ENCODE results near the gene HIBADH. TPM values are rescaled to one million over a fixed set of nuclear protein-coding genes. Genes with fewer than 3 reads are reported as not detected.

HIBADH gene
- total RNA-seq, 4 donors from 2014 or later = 31.3 to 39.6 (median 33.7) TPM

GRCh38 chr7:27688056-27688455 is 25.4 kb upstream of the HIBADH start:
- DNase-seq = no peak
- H3K4me1 ChIP-seq = no peaks in the 10 kb centered on the region
- TF ChIP-seq POLR2A (IDR thresholded peaks at IDR 0.05) (no peak), CTCF (IDR thresholded peaks at IDR 0.05) (no peak)
- no peaks in the 10 kb centered on the region for H3K36me3 ChIP-seq
- no peaks in the 10 kb centered on the region for H3K27me3 ChIP-seq
- no peaks in the 10 kb centered on the region for H3K9me3 ChIP-seq
- no peak overlapping the region for H3K27ac ChIP-seq
- H3K4me3 ChIP-seq = no peak overlapping the region

DNA sequence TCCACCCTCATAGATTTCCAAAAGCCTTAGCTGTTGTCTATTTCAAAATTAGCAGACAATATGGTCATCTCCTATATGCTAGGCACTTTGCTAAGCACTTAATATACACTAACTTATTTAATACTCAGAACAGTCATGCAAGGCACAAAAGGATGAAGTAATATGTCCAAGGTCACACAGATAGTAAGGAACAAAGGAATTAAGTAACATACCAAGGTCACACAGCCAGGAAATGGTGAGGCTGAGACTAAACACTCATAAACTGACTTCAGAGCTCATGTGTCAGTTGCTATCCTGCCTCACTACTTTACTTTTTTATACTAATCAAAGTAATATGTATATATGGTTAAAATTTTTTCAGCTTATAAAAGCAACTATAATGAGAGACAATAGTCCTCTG is 23.6 kb upstream of the HIBADH start:
- no peak for TF ChIP-seq CTCF (IDR thresholded peaks at IDR 0.05)
- TF ChIP-seq POLR2A (IDR thresholded peaks at IDR 0.05) = no peak
- Histone ChIP-seq H3K9me3 (no peaks in the 10 kb centered on the region), H3K27me3 (no peaks in the 10 kb centered on the region), H3K27ac (no peak overlapping the region), H3K4me1 (no peaks in the 10 kb centered on the region), H3K4me3 (no peak overlapping the region), H3K36me3 (no peaks in the 10 kb centered on the region)
- no peak for DNase-seq

DNA sequence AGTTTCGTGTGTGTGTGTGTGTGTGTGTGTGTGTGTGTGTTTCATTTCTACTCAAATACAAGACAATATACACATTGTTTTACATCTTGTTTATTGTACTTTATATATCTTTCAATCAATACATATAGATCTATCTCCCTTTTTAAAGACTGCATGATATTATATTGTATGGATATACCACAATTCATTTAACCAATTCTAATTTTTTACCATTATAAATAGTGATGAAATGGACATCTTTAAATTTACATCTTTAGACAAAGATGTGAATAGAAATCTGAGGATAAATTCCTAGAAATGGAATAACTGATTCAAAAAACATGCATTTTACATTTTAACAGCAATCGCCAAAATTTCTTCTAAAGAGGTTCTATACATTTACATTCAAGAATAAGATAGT is 23.2 kb upstream of the HIBADH start:
- Histone ChIP-seq H3K4me3 (no peak overlapping the region), H3K9me3 (no peaks in the 10 kb centered on the region), H3K4me1 (no peaks in the 10 kb centered on the region), H3K27me3 (no peaks in the 10 kb centered on the region), H3K27ac (no peak overlapping the region), H3K36me3 (no peaks in the 10 kb centered on the region)
- no peak for TF ChIP-seq CTCF (IDR thresholded peaks at IDR 0.05)
- no peak for TF ChIP-seq POLR2A (IDR thresholded peaks at IDR 0.05)
- DNase-seq = no peak

GRCh38 chr7:27685209-27685608 is 22.5 kb upstream of the HIBADH start:
- TF ChIP-seq POLR2A (IDR thresholded peaks at IDR 0.05) (no peak), CTCF (IDR thresholded peaks at IDR 0.05) (no peak)

DNA sequence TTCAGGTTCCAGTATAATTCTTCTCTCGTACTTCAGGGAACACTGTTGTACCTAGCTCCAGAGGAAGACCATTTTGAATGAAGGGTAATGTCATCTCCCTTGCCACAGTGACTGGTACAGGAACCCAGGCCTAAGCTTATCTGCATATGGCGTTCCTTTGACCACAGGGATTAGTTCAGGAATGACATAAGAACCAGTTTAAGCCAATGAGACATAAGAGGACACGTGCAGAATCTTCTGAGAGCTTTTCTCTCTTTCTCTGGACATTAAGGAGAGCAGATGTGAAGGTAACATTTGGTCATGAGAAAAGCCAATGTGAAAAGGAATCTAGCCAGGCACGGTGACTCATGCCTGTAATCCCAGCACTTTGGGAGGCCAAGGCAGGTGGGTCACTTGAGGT is 21.8 kb upstream of the HIBADH start:
- TF ChIP-seq CTCF (IDR thresholded peaks at IDR 0.05) = no peak
- TF ChIP-seq POLR2A (IDR thresholded peaks at IDR 0.05) = no peak

More at GRCh38 chr7:27685209-27685608, 22.5 kb upstream of the HIBADH start:
- Histone ChIP-seq H3K4me1 (no peaks in the 10 kb centered on the region), H3K36me3 (no peaks in the 10 kb centered on the region), H3K4me3 (no peak overlapping the region), H3K9me3 (no peaks in the 10 kb centered on the region), H3K27ac (no peak overlapping the region), H3K27me3 (no peaks in the 10 kb centered on the region)
- DNase-seq = no peak

GRCh38 chr7:27680610-27681009 is 17.9 kb upstream of the HIBADH start:
- Histone ChIP-seq H3K4me3 (no peak overlapping the region), H3K27ac (no peak overlapping the region), H3K9me3 (no peaks in the 10 kb centered on the region), H3K27me3 (no peaks in the 10 kb centered on the region), H3K4me1 (peaks cover 0 to 7% (median 0%) of the 10 kb centered on the region in 4 donors), H3K36me3 (no peaks in the 10 kb centered on the region)
- no peak for DNase-seq
- no peak for TF ChIP-seq CTCF (IDR thresholded peaks at IDR 0.05)
- no peak for TF ChIP-seq POLR2A (IDR thresholded peaks at IDR 0.05)

More for the DNA sequence above, 21.8 kb upstream of the HIBADH start:
- Histone ChIP-seq H3K27me3 (no peaks in the 10 kb centered on the region), H3K4me1 (no peaks in the 10 kb centered on the region), H3K36me3 (no peaks in the 10 kb centered on the region), H3K27ac (no peak overlapping the region), H3K9me3 (no peaks in the 10 kb centered on the region), H3K4me3 (no peak overlapping the region)
- DNase-seq = no peak
